ENCODE results near the gene BAG5.
"Not testable (repeated sequence)": the region's sequence is repeated elsewhere in the genome, so short reads cannot be mapped to it uniquely, and the experiment has no call there.

The BAG5 gene

DNA sequence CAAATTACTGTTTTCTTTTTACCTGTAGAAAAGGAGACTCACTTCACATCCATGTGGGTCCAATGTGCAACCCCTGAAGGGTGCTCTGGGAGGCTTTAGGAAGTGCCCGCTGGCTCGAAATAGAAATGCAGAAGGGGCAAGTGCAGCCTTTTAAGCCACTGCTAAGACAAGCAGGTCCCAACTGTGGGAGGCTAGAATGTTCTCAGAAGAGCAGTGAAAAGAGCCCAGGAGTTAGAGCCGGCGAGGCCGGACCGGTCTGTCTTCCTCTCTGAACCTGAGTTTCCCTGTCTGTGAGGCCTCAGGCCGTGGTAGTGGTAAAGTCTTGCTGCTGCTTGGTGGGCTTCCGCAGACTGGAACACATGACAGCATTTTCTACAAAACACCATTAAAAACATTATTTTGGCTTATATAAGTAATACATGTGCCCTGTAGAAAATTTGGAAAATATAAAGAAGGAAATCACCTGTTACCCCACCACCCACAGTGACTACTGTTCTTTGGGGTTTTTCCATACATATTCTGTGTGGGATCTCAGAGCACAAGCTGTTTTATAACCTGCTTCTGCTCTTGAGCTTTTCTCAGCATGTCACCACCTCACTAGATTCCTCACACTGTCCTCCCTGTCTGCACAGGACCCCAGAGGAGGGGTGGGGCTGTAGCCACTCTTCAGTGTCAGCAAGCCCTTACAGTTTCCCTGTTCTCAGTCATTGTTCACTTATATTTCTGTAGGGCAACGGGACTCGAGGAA is 45.9 kb downstream of the BAG5 start:
- no peak overlapping the region for H3K9ac ChIP-seq (ENCODE audit: low read depth, low read length)
- H3K4me1 ChIP-seq (ENCODE audit: control insufficient read depth, insufficient read depth, low read length) = peaks cover 31% of the 10 kb centered on the region
- peaks cover 4% of the 10 kb centered on the region for H3K36me3 ChIP-seq (ENCODE audit: insufficient read depth, low read length)

DNA sequence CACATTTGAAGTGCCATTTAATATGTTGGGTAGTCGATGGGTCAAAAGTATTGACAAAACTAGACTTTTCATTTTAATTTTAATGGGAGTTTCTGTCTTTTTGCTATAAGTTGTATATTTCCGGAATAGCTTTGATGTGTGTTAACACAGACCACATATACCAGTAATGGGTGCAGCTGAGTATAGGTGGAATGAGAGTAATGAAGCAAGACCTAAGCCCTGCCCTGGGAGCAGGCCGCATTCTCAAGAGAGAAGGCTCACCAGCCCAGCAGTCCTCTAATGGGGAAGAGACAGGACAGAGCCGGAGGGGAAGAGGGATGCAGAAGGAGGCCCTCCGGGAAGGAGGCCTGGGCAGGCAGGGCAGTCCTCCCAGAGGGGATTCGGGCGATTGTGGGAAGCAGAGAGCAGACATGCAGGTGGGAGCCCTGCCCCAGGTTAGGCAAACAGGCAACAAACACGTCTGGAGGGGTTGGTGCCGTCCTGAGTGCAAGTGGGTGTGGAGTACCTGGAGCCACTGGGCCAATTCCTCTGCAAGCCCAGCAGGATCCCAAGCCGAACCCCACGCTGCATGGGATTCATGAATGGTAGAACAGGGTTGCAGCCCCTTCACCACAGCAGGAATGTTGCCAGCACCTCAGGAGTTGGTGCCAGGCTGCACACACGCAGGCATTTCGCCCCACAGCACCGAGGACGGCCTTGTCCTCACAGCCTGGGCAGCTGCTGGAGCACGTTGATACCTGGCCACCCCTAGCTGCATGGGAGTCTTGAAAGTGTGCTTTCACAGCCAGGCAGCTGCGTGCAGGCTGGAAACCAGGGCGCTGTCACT is 47.6 kb downstream of the BAG5 start:
- H3K9ac ChIP-seq (ENCODE audit: low read depth, low read length) = no peak overlapping the region
- peaks cover 17% of the 10 kb centered on the region for H3K36me3 ChIP-seq (ENCODE audit: insufficient read depth, low read length)
- peaks cover 22% of the 10 kb centered on the region for H3K4me1 ChIP-seq (ENCODE audit: control insufficient read depth, insufficient read depth, low read length)
- H3K9me3 ChIP-seq (replicated peaks; ENCODE audit: low read length) = no peaks in the 10 kb centered on the region
- no peak overlapping the region for H3K4me2 ChIP-seq (ENCODE audit: low read length)
- no peaks in the 10 kb centered on the region for H3K27me3 ChIP-seq (ENCODE audit: control insufficient read depth, insufficient read depth, low read length)
- H3K4me3 ChIP-seq (ENCODE audit: low read length) = no peak overlapping the region

More for the DNA sequence above, 45.9 kb downstream of the BAG5 start:
- Histone ChIP-seq H3K27me3 (ENCODE audit: control insufficient read depth, insufficient read depth, low read length) (peaks cover 5% of the 10 kb centered on the region), H3K4me3 (ENCODE audit: low read length) (no peak overlapping the region), H3K9me3 (replicated peaks; ENCODE audit: low read length) (no peaks in the 10 kb centered on the region), H3K4me2 (ENCODE audit: low read length) (no peak overlapping the region)

DNA sequence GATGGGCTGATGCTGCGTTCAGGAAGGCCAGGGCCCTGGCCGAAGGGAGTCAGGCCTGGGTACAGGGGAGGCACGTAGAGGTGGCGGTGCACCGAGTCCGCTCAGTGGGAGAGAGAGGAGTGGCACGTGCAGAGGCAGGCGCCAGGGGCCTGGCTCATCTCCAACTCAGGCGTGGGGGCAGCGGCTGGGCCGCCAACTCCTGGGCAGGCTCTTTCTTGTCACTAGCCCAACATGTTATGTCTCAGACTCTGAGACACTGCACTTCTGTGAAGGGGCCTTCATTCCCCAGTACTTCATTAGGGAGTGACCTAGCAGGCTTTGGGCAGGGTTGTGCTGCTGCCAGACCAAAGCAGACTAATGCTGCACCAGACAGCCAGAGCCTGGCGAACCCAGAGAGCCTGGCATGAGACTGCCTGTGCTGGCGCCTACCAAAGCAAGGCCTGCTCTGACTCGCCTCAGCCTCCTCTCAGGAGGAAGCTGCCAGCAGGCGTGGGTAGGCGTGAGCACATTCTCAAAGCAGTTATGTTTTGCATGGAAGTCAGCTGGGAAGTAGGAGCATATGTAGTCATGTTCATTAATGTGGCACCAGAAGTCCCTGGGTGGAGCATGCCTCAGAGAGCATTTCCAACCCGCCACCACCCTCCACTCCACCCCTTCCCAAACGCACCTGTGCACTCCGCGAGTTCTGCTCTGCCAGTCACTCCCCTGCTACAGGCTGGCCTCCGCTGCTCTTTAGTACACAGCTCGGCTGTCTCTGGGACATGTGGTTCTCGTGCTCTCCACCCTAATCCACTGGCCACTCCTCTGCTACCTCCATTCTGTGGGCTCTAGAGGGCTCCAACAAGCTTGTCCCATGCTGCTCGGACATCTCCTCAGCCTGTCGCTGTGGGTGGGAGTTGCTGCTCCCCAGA is 49.5 kb downstream of the BAG5 start:
- Histone ChIP-seq H3K27me3 (ENCODE audit: control insufficient read depth, insufficient read depth, low read length) (no peaks in the 10 kb centered on the region), H3K4me3 (ENCODE audit: low read length) (no peak overlapping the region), H3K9ac (ENCODE audit: low read depth, low read length) (peak overlapping the region; percentile 41), H3K36me3 (ENCODE audit: insufficient read depth, low read length) (peaks cover 29% of the 10 kb centered on the region), H3K4me1 (ENCODE audit: control insufficient read depth, insufficient read depth, low read length) (peaks cover 18% of the 10 kb centered on the region), H3K9me3 (replicated peaks; ENCODE audit: low read length) (no peaks in the 10 kb centered on the region), H3K4me2 (ENCODE audit: low read length) (peak overlapping the region; percentile 18)

DNA sequence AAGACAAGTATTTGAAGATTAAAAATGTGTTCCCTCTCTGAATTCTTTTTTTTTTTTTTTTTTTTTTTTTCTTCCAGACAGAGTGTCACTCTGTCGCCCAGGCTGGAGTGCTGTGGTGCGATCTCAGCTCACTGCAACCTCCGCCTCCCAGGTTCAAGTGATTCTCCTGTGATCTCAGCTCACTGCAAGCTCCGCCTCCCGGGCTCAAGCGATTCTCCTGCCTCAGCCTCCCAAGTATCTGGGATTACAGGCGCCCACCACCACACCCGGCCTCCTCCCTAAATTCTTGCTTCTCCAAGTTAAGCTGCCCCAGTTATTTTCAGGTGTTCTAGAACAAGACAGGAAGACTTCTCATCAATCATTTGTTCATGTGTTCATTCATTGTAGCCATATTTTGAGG is 50.3 kb downstream of the BAG5 start:
- H3K27me3 ChIP-seq (ENCODE audit: control insufficient read depth, insufficient read depth, low read length); H3K4me3 ChIP-seq (ENCODE audit: low read length); H3K9me3 ChIP-seq (replicated peaks; ENCODE audit: low read length): not testable (repeated sequence)
- H3K36me3 ChIP-seq (ENCODE audit: insufficient read depth, low read length) = peaks cover 37% of the 10 kb centered on the region
- peak overlapping the region; percentile 18 for H3K4me2 ChIP-seq (ENCODE audit: low read length)
- H3K9ac ChIP-seq (ENCODE audit: low read depth, low read length) = peak overlapping the region; percentile 41
- peaks cover 18% of the 10 kb centered on the region for H3K4me1 ChIP-seq (ENCODE audit: control insufficient read depth, insufficient read depth, low read length)

DNA sequence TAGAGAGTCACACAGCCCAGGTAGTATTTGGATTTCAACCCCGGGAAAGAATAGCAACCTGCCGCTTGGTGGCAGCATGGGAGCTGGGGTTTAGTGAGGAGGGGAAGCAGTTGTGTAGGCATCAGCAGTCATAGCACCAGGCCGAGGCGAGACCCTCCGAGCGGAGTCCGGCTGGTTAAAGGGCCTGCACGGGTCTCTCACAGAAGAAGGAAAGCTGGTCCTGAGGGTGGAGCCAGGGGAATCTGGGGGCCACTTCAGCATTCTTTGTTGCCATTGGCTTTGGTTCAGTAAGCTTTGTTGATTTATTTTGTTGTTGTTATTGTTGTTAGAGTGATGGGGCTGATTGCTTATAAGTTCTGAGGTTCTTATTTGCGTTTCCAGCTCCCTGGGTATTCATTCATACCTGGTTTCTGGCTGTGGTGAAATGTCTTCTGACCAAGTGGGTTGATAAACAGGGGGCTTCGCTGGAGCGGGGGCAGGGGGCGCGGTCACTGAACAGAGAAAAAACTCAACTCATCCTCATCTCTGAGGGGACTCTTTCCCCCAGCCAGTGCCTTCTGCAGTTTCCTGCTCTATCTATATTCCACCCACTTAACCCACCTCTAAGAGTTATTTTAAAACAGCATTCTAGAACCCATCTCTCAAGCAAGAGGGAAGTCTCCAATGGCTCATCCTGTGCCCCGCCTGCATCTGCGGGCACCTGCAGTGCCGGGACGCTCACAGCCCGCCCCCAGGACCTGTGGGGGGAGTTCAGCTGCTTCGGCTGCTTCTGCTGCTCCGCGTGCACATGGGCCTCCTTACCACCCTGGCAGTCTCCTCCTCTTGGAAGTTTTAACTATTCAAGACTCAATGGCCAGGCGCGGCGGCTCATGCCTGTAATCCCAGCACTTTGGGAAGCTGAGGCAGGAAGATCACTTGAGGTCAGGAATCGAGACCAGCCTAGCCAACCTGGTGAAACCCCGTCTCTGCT is 51.4 kb downstream of the BAG5 start:
- Histone ChIP-seq H3K27me3 (ENCODE audit: control insufficient read depth, insufficient read depth, low read length) (no peaks in the 10 kb centered on the region), H3K4me3 (ENCODE audit: low read length) (no peak overlapping the region), H3K36me3 (ENCODE audit: insufficient read depth, low read length) (peaks cover 41% of the 10 kb centered on the region), H3K9me3 (replicated peaks; ENCODE audit: low read length) (no peaks in the 10 kb centered on the region), H3K4me2 (ENCODE audit: low read length) (no peak overlapping the region), H3K9ac (ENCODE audit: low read depth, low read length) (no peak overlapping the region), H3K4me1 (ENCODE audit: control insufficient read depth, insufficient read depth, low read length) (peaks cover 18% of the 10 kb centered on the region)

DNA sequence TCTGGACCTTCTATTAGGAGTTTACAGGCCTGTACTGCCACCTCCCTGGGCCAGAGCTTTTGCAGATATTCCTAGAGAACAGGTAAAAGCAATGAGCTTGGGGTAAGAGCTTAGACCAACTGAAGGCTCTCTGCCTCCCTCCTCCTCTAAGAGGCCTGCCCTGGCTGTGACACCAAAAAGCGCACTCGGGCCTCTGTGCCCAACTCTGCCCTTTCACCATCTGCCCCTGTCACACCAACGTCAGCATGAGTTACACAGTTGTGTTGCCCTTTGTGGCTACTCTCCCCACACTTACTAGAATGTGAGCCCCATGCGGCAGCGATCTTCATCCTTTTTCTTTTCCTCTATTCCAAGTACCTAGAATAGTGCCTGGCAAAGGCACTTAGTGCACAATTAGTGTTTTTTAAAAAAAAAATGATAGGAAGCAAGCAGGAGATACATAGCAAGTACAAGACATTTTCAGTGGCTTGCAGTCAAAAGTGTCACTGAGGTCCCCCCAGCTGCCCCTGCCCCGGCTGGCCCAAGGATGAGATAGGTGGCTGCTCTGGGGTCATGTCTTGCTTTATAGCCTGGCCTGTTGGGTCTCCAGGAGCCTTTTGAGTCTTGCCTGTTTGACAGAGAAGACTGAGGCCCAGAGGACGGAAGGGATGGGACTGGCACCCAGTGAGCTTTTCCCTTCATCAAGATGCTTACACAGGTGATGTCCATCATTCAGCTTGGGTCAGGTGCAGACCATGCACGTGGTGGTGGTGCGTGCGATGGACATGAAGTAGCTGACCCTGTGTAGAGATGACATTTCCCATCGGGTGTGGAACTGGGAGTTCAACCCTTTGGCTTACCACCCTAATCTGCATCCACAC is 52.4 kb downstream of the BAG5 start:
- H3K36me3 ChIP-seq (ENCODE audit: insufficient read depth, low read length) = peaks cover 46% of the 10 kb centered on the region
- no peak overlapping the region for H3K4me2 ChIP-seq (ENCODE audit: low read length)
- H3K9me3 ChIP-seq (replicated peaks; ENCODE audit: low read length) = no peaks in the 10 kb centered on the region
- H3K4me1 ChIP-seq (ENCODE audit: control insufficient read depth, insufficient read depth, low read length) = peaks cover 18% of the 10 kb centered on the region
- no peaks in the 10 kb centered on the region for H3K27me3 ChIP-seq (ENCODE audit: control insufficient read depth, insufficient read depth, low read length)
- H3K9ac ChIP-seq (ENCODE audit: low read depth, low read length) = no peak overlapping the region
- no peak overlapping the region for H3K4me3 ChIP-seq (ENCODE audit: low read length)

DNA sequence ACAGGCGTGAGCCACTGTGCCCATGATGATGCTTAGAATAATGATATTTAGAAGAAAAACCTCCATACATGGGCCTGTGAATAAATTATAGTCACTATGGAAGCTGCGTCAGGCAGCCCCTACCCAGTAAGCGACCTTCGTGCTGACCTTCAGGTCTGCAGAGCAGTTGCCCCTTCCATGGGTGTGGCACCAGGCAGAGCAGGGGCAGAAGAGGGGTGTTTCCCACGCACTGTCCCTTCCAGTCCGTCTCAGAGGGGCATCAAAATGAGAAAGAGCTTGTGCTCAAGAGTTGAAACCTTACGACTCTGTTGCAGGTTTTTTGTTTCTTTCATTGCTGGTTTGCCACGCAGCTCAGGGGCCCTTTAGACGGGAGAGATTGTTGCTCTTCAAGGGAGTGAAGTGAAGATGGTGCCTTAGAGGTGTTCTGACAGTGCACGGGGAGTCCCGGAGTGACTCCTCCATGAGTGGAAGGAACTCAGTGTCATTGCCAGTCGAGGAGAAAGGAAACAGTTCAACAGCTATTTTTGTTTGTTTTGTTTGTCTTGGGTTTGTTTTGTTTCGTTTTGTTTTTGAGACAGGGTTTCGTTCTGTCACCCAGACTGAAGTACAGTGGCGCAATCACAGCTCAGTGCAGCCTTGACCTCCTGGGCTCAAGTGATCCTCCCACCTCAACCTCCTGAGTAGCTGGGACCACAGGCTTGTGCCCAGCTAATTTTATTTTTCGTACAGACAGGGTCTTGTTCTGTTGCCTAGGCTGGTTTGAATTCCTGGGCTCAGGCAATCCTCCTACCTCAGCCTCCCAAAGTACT is 53.7 kb downstream of the BAG5 start:
- Histone ChIP-seq H3K4me2 (ENCODE audit: low read length) (no peak overlapping the region), H3K36me3 (ENCODE audit: insufficient read depth, low read length) (peaks cover 53% of the 10 kb centered on the region), H3K9me3 (replicated peaks; ENCODE audit: low read length) (no peaks in the 10 kb centered on the region), H3K27me3 (ENCODE audit: control insufficient read depth, insufficient read depth, low read length) (no peaks in the 10 kb centered on the region), H3K4me3 (ENCODE audit: low read length) (no peak overlapping the region), H3K4me1 (ENCODE audit: control insufficient read depth, insufficient read depth, low read length) (peaks cover 16% of the 10 kb centered on the region), H3K9ac (ENCODE audit: low read depth, low read length) (no peak overlapping the region)

DNA sequence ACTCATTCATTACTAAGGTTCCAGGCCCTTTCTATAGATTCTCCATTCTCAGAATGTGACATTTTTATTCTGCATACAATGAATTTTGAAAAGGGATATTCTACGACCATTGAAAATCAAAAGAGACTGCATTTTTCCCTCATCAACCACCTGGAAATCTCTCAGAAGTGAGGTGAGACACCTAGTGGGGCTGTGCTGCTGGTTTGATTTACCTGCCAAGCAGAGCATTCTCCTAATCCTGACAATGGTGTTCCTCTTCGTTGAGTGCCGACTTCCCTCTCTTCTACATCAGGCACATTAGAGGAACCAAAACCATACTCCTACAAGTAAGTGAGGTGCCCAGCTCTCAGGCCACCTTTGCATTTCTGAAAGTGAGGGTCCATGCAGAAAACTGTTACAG is 54.7 kb downstream of the BAG5 start:
- peaks cover 63% of the 10 kb centered on the region for H3K36me3 ChIP-seq (ENCODE audit: insufficient read depth, low read length)

More for the DNA sequence above, 54.7 kb downstream of the BAG5 start:
- Histone ChIP-seq H3K4me1 (ENCODE audit: control insufficient read depth, insufficient read depth, low read length) (peaks cover 6% of the 10 kb centered on the region), H3K9ac (ENCODE audit: low read depth, low read length) (no peak overlapping the region), H3K4me2 (ENCODE audit: low read length) (no peak overlapping the region), H3K4me3 (ENCODE audit: low read length) (no peak overlapping the region), H3K27me3 (ENCODE audit: control insufficient read depth, insufficient read depth, low read length) (no peaks in the 10 kb centered on the region), H3K9me3 (replicated peaks; ENCODE audit: low read length) (no peaks in the 10 kb centered on the region)
